Left forelimb (tissue), 1 donor: Measurements from ENCODE around the gene SLC38A7.
"Not testable (repeated sequence)": the region's sequence is repeated elsewhere in the genome, so short reads cannot be mapped to it uniquely, and the experiment has no call there.

Source experiments
- DNase-seq: peaks from one replicate; pipeline ENCODE4 v3.0.0-alpha.2; 2018; ENCODE audit warnings: low spot score

The SLC38A7 gene

GRCh38 chr16:58678269-58678668 lies 6.3 kb downstream of the SLC38A7 start:
- no peak for DNase-seq

GRCh38 chr16:58670946-58671583 lies 13.5 kb downstream of the SLC38A7 start:
- DNase-seq = no peak

GRCh38 chr16:58670177-58670576 lies 14.4 kb downstream of the SLC38A7 start:
- DNase-seq = no peak

- no peak for DNase-seq
Measured at GRCh38 chr16:58665200-58665599, 19.4 kb downstream of the SLC38A7 start.

GRCh38 chr16:58661199-58661830 lies 23.3 kb downstream of the SLC38A7 start:
- no peak for DNase-seq

GRCh38 chr16:58659911-58660310 lies 24.7 kb downstream of the SLC38A7 start:
- DNase-seq = not testable (repeated sequence)

GRCh38 chr16:58658796-58659211 lies 25.8 kb downstream of the SLC38A7 start:
- no peak for DNase-seq

GRCh38 chr16:58656899-58657298 lies 27.7 kb downstream of the SLC38A7 start:
- no peak for DNase-seq

GRCh38 chr16:58655215-58655596 lies 29.4 kb downstream of the SLC38A7 start:
- no peak for DNase-seq

GRCh38 chr16:58654560-58655214 lies 29.9 kb downstream of the SLC38A7 start:
- DNase-seq = no peak

- no peak for DNase-seq
Measured at GRCh38 chr16:58652741-58653140, 31.8 kb downstream of the SLC38A7 start.

GRCh38 chr16:58651965-58652348 lies 32.6 kb downstream of the SLC38A7 start:
- DNase-seq = no peak

GRCh38 chr16:58649707-58650106 lies 34.9 kb downstream of the SLC38A7 start:
- DNase-seq = no peak

- no peak for DNase-seq
Measured at GRCh38 chr16:58647107-58647506, 37.5 kb downstream of the SLC38A7 start.

GRCh38 chr16:58644765-58645487 lies 39.6 kb downstream of the SLC38A7 start:
- DNase-seq = no peak

- no peak for DNase-seq
Measured at GRCh38 chr16:58644108-58644507, 40.5 kb downstream of the SLC38A7 start.

- DNase-seq = no peak
Measured at GRCh38 chr16:58640949-58641348, 43.6 kb downstream of the SLC38A7 start.

GRCh38 chr16:58639836-58640235 lies 44.7 kb downstream of the SLC38A7 start:
- no peak for DNase-seq

- no peak for DNase-seq
Measured at GRCh38 chr16:58639230-58639629, 45.3 kb downstream of the SLC38A7 start.

- DNase-seq = no peak
Measured at GRCh38 chr16:58638148-58639036, 46.2 kb downstream of the SLC38A7 start.

- DNase-seq = not testable (repeated sequence)
Measured at GRCh38 chr16:58637021-58637420, 47.5 kb downstream of the SLC38A7 start.

GRCh38 chr16:58636466-58636865 lies 48.1 kb downstream of the SLC38A7 start:
- no peak for DNase-seq
